ENCODE results near the gene PDZK1. TPM values are rescaled to one million over a fixed set of nuclear protein-coding genes. Genes with fewer than 3 reads are reported as not detected.

Gene PDZK1
- total RNA-seq, 1 experiment from 2014 or later = 0.27 TPM

GRCh38 chr1:145740269-145740668, 33.1 kb upstream of the PDZK1 start:
- CTCF ChIA-PET = no interaction called here
- DNase-seq (ENCODE audit: low read depth, low spot score) (no peak), ATAC-seq (no peak)
- H3K27me3 ChIP-seq (ENCODE audit: insufficient read depth, low read length) = no peaks in the 10 kb centered on the region
- peaks cover 3 to 6% of the 10 kb centered on the region in 2 experiments; a peak in 2 of 4 replicates for H3K36me3 ChIP-seq (ENCODE audit: control insufficient read depth in 1 of 2, insufficient read depth in 2 of 2, low read length in 2 of 2)
- H3K9ac ChIP-seq (ENCODE audit: low read length) = no peak overlapping the region
- RAD21 ChIA-PET (ENCODE audit: low non-redundant PET in 1 of 2, low total read pairs in 2 of 2, uncharacterized antibody in 2 of 2, unreplicated experiment in 2 of 2) = no interaction called here
- no peaks in the 10 kb centered on the region for H3K79me2 ChIP-seq (ENCODE audit: insufficient read depth, low read length)
- H4K20me1 ChIP-seq (ENCODE audit: insufficient read depth) = no peaks in the 10 kb centered on the region
- peaks cover 0 to 8% of the 10 kb centered on the region in 2 experiments; a peak in 1 of 4 replicates for H3K4me1 ChIP-seq (ENCODE audit: control insufficient read depth in 1 of 2, insufficient read depth in 2 of 2, low read length in 2 of 2)
- POLR2A ChIA-PET = no interaction called here
- TF ChIP-seq ZFX (IDR thresholded peaks at IDR 0.05) (no peak), SP1 (IDR thresholded peaks at IDR 0.05; ENCODE audit: low read depth) (no peak), TCF7L2 (IDR thresholded peaks at IDR 0.05; ENCODE audit: borderline replicate concordance, extremely low read depth, insufficient read depth, insufficient read length) (no peak), ATF3 (IDR thresholded peaks at IDR 0.05) (no peak), CBX3 (IDR thresholded peaks at IDR 0.05; ENCODE audit: low read depth) (no peak), POLR2AphosphoS5 (IDR thresholded peaks at IDR 0.05; ENCODE audit: low read depth, low read length) (no peak), EZH2phosphoT487 (IDR thresholded peaks at IDR 0.05; ENCODE audit: borderline replicate concordance) (no peak), REST (IDR thresholded peaks at IDR 0.05; ENCODE audit: low read depth) (no peak), ZNF274 (IDR thresholded peaks at IDR 0.05; ENCODE audit: low read depth, low read length) (no peak), SIN3A (IDR thresholded peaks at IDR 0.05; ENCODE audit: low read depth) (no peak), FOSL1 (IDR thresholded peaks at IDR 0.05; ENCODE audit: low read depth) (no peak), ZBTB33 (IDR thresholded peaks at IDR 0.05; ENCODE audit: extremely low read depth, insufficient replicate concordance, low read length) (no peak), RAD21 (IDR thresholded peaks at IDR 0.05; ENCODE audit: low read depth) (no peak), POLR2A (IDR thresholded peaks at IDR 0.05; ENCODE audit: borderline replicate concordance, extremely low read depth, insufficient read depth, insufficient read length) (no peak), EZH2 (IDR thresholded peaks at IDR 0.05) (no peak), CTCF (IDR thresholded peaks at IDR 0.05 in 2 of 3, conservative IDR thresholded peaks at IDR 0.05 in 1 of 3; ENCODE audit: borderline replicate concordance in 1 of 3, insufficient read depth in 1 of 3, low read depth in 2 of 3, low read length in 2 of 3) (no peak), MAX (IDR thresholded peaks at IDR 0.05) (no peak)
- H3K9me2 ChIP-seq (ENCODE audit: insufficient read depth) = no peaks in the 10 kb centered on the region
- no TSS peak for BruUV-seq (replicated peaks)
- no peak overlapping the region for H2AFZ ChIP-seq (ENCODE audit: low read depth, low read length, poor library complexity, severe bottlenecking)
- no peak overlapping the region for H3K27ac ChIP-seq (ENCODE audit: low read depth, low read length)
- no peak overlapping the region for H3K4me2 ChIP-seq (ENCODE audit: low read length)
- intact Hi-C loops (cut with micrococcal nuclease) = no loop called here
- H3K9me3 ChIP-seq (ENCODE audit: control insufficient read depth in 1 of 2, insufficient read depth in 1 of 2, low read depth in 1 of 2, low read length in 2 of 2) = no peaks in the 10 kb centered on the region
- H3K4me3 ChIP-seq (replicated peaks in 1 of 2; ENCODE audit: low read depth in 1 of 2, low read length in 2 of 2) = no peak overlapping the region
